Heart left ventricle (tissue), 16 donors: ENCODE measurements around the gene BRD8. TPM values are rescaled to one million over a fixed set of nuclear protein-coding genes. Genes with fewer than 3 reads are reported as not detected.

Source experiments
- ATAC-seq, 4 donors: fragments of 200-7000 bp; cut with Tn5 transposase; one replicate each; pipeline ENCODE4 v1.9.1; 2020 to 2022; ENCODE audit warnings: moderate library complexity in 4 of 4, mild to moderate bottlenecking in 3 of 4, moderate number of reproducible peaks in 1 of 4
- DNase-seq, 5 donors: peaks; one replicate each; pipeline ENCODE4 v3.0.0-alpha.2; 2020
- H3K27ac ChIP-seq, 12 donors: fragments of 200-600 bp; sonication (generic) in 4 of 12; one replicate each; pipeline versions ENCODE4 v1.5.0 to v1.8.0; 2016 to 2022; ENCODE audit warnings: mild to moderate bottlenecking in 2 of 12
- H3K27me3 ChIP-seq, 9 donors: fragments of 200-600 bp; sonication (generic) in 2 of 9; one replicate each; pipeline versions ENCODE4 v1.5.1 to v1.8.0; 2016 to 2022; ENCODE audit warnings: mild to moderate bottlenecking in 3 of 9
- H3K36me3 ChIP-seq, 9 donors: fragments of 200-600 bp; sonication (generic) in 2 of 9; one replicate each; pipeline versions ENCODE4 v1.5.0 to v1.8.0; 2018 to 2022; ENCODE audit warnings: mild to moderate bottlenecking in 2 of 9
- H3K4me1 ChIP-seq, 12 donors: fragments of 200-600 bp; sonication (generic) in 4 of 12; one replicate each; pipeline versions ENCODE4 v1.5.0 to v1.8.0; 2016 to 2022; ENCODE audit warnings: mild to moderate bottlenecking in 3 of 12
- H3K4me3 ChIP-seq, 12 donors: fragments of 200-600 bp; sonication (generic) in 4 of 12; one replicate each; pipeline versions ENCODE4 v1.5.0 to v1.8.0; 2017 to 2022; ENCODE audit warnings: mild to moderate bottlenecking in 9 of 12, moderate library complexity in 4 of 12
- H3K9me3 ChIP-seq, 12 donors: fragments of 200-600 bp; sonication (generic) in 4 of 12; one replicate each; pipeline versions ENCODE4 v1.5.0 to v1.8.0; 2016 to 2022; ENCODE audit warnings: mild to moderate bottlenecking in 1 of 12
- POLR2A ChIP-seq, 2 donors: fragments of 450-650 bp; IDR thresholded peaks; one replicate each; pipeline ENCODE4 v1.6.1; 2017; ENCODE audit warnings: antibody characterized with exemption in 2 of 2, mild to moderate bottlenecking in 2 of 2, moderate library complexity in 2 of 2
- WGBS, 4 donors: extraction: QIAGEN DNeasy Blood & Tissue Kit in 2 of 4; methylation state at CpG; one replicate each; pipeline versions ENCODE4 v1.1.5 to v1.1.7; 2013 to 2018; 5-methylcytosine and 5-hydroxymethylcytosine counted together
- intact Hi-C, 10 donors: fragments of 100-400 bp; cut with DNase I; formaldehyde crosslinking; loops; one replicate each; pipeline versions ENCODE4 v1.11.1 to v1.14.2; 2022
- polyA plus RNA-seq, 2 donors: library from polyadenylated mRNA; stranded (reverse); fragments of 200-250 nt; gene quantifications; one replicate each; pipeline ENCODE4 v1.2.3, GENCODE V29; 2013
- total RNA-seq, 9 donors: library from RNA; depleted of rRNA in 2 of 9; stranded (reverse); fragments of >200 nt in 2 of 9; fragmentation: NEBNext Ultra II Directional in 3 of 9; extraction: Animal tissue kit (Norgen Biotek cat#: 25700) in 3 of 9; gene quantifications; one replicate each; pipeline versions ENCODE4 v1.1.0 to v1.2.4, GENCODE V29; 2016 to 2023
- TF ChIP-seq, protein P1 (sequence below), 12 donors: fragments of 200-600 bp; sonication (generic) in 4 of 12; IDR thresholded peaks; one replicate each; pipeline versions ENCODE4 v1.5.0 to v1.8.0; 2018 to 2022; ENCODE audit warnings: antibody characterized with exemption in 12 of 12, mild to moderate bottlenecking in 5 of 12
- donor health status: ischemic (EF 13 %, LVEDD 7.1; RV severe dilation, severe dysfunction).
- donor health status: healthy with polysubstance abuse.
- donor health status: DM: no; HTN: yes; CAD: no.
- donor health status: DM: no; HTN: no; CAD: no.
- donor health status: ischemic (EF 25% LVEDD 6.9; RV normal size, moderate dysfunction).
- donor health status: ischemic (EF 25% LVEDD 5.7; RV mildly dilated, moderate dysfunction).
- donor health status: healthy.
- donor health status: DM: yes; HTN: yes; CAD: no.
- donor health status: ischemic (EF 35%, LVEDD 5.7; RV mildly dilated, moderate dysfunction).
- donor health status: nonischemic (EF 11% LVEDD 7.7; RV severe dilation, severe dysfunction).
- donor health status: DM: yes; HTN: yes; CAD: no.
- donor health status: PGD.
- donor health status: ischemic (EF 29% LVEDD 5.4; RV normal size, mild dysfunction).
- donor health status: nonischemic (EF 23%, LVEDD 6.1; RV moderate dilation, normal function).

Gene BRD8
- total and polyA plus RNA-seq, 11 donors = 16.6 to 30.2 (median 22.7) TPM

DNA sequence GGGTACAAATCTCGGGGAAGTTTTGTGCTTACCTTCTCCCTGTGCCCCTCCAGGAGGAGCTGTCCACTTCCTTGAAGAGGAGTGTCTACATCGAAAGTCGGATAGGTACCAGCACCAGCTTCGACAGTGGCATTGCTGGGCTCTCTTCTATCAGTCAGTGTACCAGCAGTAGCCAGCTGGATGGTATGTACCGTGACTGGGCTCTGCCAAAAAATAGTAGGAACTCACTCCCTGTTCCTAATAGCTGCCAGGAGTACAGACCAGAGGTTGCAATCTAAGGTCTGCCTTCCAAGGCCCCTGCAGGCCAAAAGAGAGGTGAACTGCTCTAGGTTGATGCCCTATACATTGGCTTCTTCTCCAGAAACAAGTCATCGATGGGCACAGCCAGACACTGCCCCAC lies 4.4 kb upstream of the BRD8 start:
- peaks cover 0 to 64% (median 32%) of the 10 kb centered on the region in 9 donors for H3K36me3 ChIP-seq
- DNase-seq (peak in 1 of 5 donors; percentile 28), ATAC-seq (peak in 3 of 4 donors; percentile 24 to 45 (median 39))
- H3K27me3 ChIP-seq = no peaks in the 10 kb centered on the region
- WGBS, 4 donors = 66 to 92% (median 79%) methylated on average over 5 to 6 of the region's 6 CpGs
- intact Hi-C loops = no loop called here
- H3K4me3 ChIP-seq = no peak overlapping the region
- H3K4me1 ChIP-seq = peaks cover 0 to 17% (median 7%) of the 10 kb centered on the region in 12 donors
- TF ChIP-seq POLR2A (IDR thresholded peaks at IDR 0.05) = no peak
- TF ChIP-seq, protein P1, sequence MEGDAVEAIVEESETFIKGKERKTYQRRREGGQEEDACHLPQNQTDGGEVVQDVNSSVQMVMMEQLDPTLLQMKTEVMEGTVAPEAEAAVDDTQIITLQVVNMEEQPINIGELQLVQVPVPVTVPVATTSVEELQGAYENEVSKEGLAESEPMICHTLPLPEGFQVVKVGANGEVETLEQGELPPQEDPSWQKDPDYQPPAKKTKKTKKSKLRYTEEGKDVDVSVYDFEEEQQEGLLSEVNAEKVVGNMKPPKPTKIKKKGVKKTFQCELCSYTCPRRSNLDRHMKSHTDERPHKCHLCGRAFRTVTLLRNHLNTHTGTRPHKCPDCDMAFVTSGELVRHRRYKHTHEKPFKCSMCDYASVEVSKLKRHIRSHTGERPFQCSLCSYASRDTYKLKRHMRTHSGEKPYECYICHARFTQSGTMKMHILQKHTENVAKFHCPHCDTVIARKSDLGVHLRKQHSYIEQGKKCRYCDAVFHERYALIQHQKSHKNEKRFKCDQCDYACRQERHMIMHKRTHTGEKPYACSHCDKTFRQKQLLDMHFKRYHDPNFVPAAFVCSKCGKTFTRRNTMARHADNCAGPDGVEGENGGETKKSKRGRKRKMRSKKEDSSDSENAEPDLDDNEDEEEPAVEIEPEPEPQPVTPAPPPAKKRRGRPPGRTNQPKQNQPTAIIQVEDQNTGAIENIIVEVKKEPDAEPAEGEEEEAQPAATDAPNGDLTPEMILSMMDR (IDR thresholded peaks at IDR 0.05) = no peak
- no peak overlapping the region for H3K27ac ChIP-seq
- H3K9me3 ChIP-seq = no peaks in the 10 kb centered on the region

DNA sequence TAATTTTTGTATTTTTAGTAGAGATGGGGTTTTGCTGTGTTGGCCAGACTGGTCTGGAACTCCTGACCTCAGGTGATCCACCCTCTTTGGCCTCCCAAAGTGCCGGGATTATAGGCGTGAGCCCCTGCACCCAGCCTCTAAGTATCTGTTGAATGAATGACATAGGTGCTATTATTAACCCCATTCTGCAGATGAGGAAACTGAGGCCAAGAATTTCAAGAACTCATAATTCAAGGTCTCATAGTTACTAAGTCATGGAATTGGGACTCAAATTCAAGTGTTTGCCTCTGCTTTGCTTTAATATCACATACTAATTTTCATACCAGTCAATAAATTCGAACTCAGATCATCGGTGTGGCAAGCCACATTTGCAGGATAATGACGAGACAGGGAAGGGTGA lies 2.4 kb upstream of the BRD8 start:
- Histone ChIP-seq H3K36me3 (peaks cover 0 to 54% (median 27%) of the 10 kb centered on the region in 9 donors), H3K4me3 (no peak overlapping the region), H3K4me1 (peaks cover 2 to 31% (median 19%) of the 10 kb centered on the region in 12 donors), H3K27ac (no peak overlapping the region), H3K9me3 (no peaks in the 10 kb centered on the region), H3K27me3 (no peaks in the 10 kb centered on the region)
- DNase-seq (no peak), ATAC-seq (no peak)
- no peak for TF ChIP-seq POLR2A (IDR thresholded peaks at IDR 0.05)
- TF ChIP-seq, protein P1 (IDR thresholded peaks at IDR 0.05) = no peak
- intact Hi-C loops = loop anchor here in 1 of 10 donors (2.0 kb wide), 1 partner anchor 32 kb away; the partner anchor contains the start of gene CDC23
- 90 to 98% (median 94%) methylated on average over 5 of the region's 5 CpGs for WGBS, 4 donors

DNA sequence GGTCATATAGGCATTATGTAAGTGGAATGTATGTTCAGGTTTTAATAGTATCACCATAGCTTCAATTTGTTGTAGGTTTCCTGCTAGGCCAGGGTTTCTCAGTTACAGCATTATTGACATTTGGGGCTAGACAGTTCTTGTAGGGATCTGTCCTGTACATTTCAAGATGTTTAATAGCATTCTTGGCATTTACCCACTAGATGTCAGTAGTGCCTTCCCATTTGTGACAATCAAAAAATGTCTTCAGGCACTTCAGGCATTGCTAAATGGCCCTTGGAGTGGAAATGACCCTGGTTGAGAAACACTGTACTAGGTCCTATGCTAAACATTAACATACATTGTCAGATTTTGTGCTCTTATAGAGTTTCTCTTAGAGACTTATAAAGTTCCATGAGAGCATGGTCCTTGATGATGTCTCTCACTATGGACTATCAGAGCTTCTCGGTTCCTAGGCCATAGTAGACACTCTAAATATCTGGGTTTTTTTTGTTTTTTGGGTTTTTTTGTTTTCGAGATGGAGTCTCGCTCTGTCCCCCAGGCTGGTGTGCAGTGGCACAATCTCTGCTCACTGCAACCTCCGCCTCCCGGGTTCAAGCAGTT lies 1.9 kb upstream of the BRD8 start:
- TF ChIP-seq, protein P1 (IDR thresholded peaks at IDR 0.05) = peak in 4 of 12 donors; percentile 5 to 32 (median 18)
- no peak for TF ChIP-seq POLR2A (IDR thresholded peaks at IDR 0.05)
- Histone ChIP-seq H3K27ac (no peak overlapping the region), H3K4me1 (peaks cover 2 to 31% (median 19%) of the 10 kb centered on the region in 12 donors), H3K27me3 (no peaks in the 10 kb centered on the region), H3K4me3 (peak overlapping the region in 1 of 12 donors; percentile 90), H3K9me3 (no peaks in the 10 kb centered on the region), H3K36me3 (peaks cover 0 to 53% (median 30%) of the 10 kb centered on the region in 9 donors)
- intact Hi-C loops = loop anchor here in 1 of 10 donors (2.0 kb wide), 1 partner anchor 33 kb away; the partner anchor contains the start of gene CDC23
- no peak for ATAC-seq
- no peak for DNase-seq
- WGBS, 4 donors = 74 to 75% (median 74%) methylated on average over 5 of the region's 5 CpGs

DNA sequence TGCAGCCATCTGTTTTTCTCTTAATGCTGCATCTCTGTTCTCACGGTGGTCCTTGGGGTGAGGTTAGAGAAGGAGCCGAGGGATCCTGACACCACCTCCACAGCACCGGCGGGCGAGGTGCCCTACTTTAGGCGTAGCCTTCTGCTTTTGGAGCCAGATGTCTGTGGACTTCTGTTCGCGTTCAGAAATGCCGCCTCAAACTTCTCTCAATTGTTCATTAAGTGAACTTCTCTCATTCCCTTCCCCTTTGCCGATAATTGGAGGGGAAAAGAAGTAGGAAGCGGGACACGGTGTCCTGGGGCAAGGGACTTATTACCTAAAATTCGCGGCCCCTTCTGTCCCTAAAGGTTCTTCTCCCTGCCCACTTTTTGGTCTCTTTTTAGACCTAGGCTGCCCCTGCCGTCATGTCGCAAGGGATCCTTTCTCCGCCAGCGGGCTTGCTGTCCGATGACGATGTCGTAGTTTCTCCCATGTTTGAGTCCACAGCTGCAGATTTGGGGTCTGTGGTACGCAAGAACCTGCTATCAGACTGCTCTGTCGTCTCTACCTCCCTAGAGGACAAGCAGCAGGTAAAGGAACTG lies 937 bp upstream of the BRD8 start:
- no peak for TF ChIP-seq POLR2A (IDR thresholded peaks at IDR 0.05)
- TF ChIP-seq, protein P1 (IDR thresholded peaks at IDR 0.05) = no peak
- Histone ChIP-seq H3K9me3 (no peaks in the 10 kb centered on the region), H3K27me3 (no peaks in the 10 kb centered on the region), H3K4me3 (peak overlapping the region in 11 of 12 donors; percentile 62 to 95 (median 85)), H3K36me3 (peaks cover 0 to 53% (median 30%) of the 10 kb centered on the region in 9 donors), H3K27ac (peak overlapping the region in 1 of 12 donors; percentile 90), H3K4me1 (peaks cover 2 to 31% (median 19%) of the 10 kb centered on the region in 12 donors)
- DNase-seq (no peak), ATAC-seq (no peak)
- WGBS, 4 donors = 0 to 1% (median 1%) methylated on average over 23 of the region's 23 CpGs
- intact Hi-C loops = no loop called here
